GM12891 (cell line): Measurements from ENCODE around the gene BAD.

Source experiments
- POLR2A ChIP-seq: IDR thresholded peaks from 2 replicates; pipeline ENCODE4 v1.6.1; 2011; ENCODE audit warnings: low read depth, low read length, control low read depth
- POLR2AphosphoS5 ChIP-seq: IDR thresholded peaks from 2 replicates; pipeline ENCODE4 v1.6.1; 2011; ENCODE audit warnings: low read depth, low read length, control low read depth

- TF ChIP-seq POLR2A: no peak
- TF ChIP-seq POLR2AphosphoS5: no peak
Observed at GRCh38 chr11:64233913-64234586, 50.4 kb downstream of the BAD start, which contains the start of gene VEGFB.
